Hematopoietic multipotent progenitor cell treated with erythropoietin and hydrocortisone succinate and interleukin-3 and kit ligand, for 17 days (in vitro differentiated cells): ENCODE results near the gene PCSK5.
"Not testable (repeated sequence)": the region's sequence is repeated elsewhere in the genome, so short reads cannot be mapped to it uniquely, and the experiment has no call there.

ENCODE experiments used
- DNase-seq: peaks from one replicate; pipeline ENCODE4 v3.0.0-alpha.2; 2015; ENCODE audit warnings: low spot score

Gene PCSK5

DNA sequence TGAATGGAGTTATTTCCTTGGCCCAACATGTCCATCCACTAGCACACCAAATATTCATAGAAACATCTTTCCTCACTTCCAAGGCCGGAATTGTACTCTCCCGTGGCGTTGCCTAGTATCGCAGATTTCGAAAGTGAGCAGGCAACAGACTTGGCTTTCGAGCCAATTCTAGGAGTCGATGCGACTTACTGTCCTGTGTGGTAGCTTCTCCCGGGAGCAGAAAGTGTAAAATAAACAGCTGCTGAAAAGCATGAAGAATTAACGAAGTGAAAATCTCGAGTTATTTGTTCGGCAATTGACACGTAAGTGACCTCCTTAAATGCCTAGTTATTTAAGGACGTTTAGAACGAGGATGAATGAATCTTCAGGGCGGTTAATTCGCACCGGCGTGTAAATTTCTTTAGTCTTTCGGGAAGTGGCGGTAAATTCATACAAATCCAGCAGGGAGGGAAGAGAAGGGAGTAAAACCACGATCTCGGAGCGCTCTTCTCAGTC is 449 bp upstream of the PCSK5 start:
- no peak for DNase-seq

DNA sequence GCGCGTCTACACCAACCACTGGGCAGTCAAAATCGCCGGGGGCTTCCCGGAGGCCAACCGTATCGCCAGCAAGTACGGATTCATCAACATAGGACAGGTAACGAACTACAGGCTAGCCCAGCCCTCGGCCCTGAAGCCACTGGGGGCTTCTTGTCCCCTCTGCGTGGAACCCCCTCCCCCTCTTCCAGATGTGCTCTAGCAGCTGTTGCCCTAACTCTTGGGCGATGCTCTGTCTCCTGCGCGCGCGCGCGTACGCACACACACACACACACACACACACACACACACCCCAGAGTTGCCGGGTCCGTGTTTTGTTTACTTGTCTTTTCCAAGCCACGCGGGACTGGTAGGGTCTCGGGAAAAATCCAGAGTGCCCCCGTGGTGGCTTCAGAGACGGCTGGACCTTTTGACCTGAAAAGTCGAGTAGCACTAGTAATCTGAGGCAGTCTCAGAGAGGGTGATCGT is 836 bp downstream of the PCSK5 start:
- no peak for DNase-seq

DNA sequence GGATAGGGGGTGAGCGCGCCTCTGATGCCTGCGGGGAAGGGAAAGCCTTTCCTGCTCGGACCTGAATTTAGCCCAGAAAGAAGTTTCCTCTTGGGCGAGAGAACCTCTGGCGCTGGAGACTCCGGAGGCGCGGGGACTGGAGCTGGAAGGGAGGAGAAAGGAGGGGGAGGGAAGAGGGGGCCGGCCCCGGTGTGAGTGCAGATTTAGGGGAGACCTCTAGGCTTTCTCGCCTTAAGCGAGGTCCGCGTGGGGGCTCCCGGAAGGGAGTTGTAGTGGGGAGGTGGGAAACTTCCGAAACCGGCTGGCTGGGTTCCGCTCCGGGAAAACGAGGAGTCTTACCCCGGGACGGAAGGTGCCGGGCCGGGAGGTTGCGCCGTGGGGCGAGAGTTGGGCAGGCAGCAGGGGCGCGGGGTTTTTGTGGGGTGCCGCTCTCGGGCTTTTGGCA is 1.3 kb downstream of the PCSK5 start:
- DNase-seq: no peak

DNA sequence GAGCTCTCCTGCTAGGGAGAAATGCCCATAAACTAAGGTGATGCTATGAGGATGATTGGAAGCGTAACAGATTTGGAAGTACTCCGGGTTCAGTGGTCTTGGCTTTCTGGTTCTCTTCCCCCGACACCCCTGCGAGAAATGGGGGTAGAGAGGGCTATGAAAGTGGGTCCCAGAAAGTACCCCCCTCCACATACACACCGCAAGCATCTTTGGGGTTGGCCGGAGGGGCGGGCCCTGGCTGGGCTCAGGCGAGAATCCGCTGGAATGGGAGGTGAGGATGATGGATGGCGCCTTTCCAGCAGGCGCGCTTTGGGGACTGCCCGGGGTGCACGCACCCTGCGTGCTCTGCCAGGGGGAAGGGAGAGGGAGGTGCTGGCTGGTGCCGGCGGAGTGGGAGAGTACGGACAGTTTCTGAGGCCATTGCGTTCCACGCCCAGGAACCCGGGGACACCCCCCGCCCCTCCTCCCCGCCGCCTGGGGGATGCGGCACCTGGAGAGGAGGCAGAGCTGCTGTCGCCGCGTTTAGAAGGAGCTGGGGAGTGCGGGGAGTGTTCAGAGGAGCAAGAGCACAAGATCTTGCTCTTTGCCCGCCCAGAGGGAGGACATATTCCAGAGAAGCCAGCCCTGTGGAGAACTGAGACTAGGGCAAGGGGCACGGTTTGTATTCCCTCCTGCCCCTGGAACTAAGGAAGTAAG is 1.9 kb downstream of the PCSK5 start:
- DNase-seq: no peak

DNA sequence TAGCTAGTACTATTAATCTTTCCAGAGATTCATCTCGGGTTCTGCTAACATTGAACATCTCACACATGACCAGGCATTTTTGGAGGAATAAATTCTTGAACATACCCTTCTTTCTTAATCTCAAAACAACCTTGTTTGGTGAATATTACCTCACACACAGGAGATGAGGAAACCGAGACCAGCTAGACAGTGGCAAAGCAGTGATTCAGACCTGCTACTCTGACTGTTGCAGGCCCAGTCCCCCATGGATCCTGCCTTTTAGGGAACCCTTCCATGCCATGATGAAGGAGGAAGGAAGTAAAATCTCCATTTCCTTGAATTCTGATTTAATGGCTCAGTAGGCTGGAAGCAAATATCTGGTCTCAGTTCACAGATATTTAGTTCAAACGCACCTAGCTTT is 2.6 kb downstream of the PCSK5 start:
- DNase-seq: no peak

DNA sequence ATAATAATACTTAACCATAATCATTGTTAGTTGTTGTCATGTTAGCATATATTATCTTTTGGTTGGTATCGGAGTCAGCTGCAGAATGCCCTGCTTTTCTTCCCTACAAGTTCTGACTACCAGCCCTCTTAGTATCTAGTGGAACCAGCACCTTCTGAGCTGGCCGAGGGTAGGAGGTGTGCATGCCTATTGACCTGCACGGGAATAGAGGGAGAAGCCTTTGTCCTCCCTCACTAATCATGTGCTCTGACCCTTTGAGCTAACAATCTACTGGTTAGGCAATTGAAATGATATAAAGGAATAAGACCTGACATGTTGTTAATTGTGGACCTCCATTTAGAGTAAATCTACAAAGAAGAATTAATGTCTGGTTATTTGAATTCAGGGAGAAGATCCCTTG is 4.1 kb downstream of the PCSK5 start:
- DNase-seq: no peak

DNA sequence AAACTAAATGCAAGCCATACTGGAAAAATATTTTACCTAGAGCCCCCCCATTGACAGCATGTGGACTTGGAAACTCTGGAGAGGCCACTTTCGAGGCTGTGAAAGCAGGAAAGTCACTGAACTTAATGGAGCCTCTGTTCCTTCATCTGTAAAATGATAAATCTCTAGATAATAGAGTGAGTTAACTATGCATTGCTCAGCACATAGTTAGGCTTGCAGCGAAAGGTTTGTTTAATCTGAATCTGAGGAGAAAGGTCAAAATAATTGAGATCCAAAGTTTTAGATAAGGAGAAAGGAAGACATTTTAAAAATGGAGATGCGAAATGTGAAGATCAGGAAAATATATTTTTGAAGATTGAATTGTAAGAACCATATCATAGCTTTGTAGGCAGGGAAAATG is 4.6 kb downstream of the PCSK5 start:
- no peak for DNase-seq

DNA sequence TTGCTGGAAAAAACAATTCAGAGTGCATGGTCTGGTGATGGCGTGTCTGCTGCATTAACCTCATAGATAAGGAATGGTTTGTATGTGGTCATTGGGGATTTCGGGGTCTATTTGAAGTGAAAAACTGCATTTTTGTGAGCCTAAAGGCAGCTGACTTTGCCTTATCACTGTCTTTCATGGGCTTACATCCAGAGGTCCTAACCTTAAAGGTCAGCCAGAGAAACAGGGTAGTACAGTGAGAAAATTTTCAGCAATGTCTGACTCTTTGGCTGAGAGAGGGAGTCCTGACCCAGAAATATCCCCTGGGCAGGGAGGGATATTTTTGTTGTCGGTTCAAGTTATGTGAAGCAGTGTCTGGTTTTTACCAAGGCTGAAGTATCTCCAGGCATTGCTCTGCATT is 5.7 kb downstream of the PCSK5 start:
- no peak for DNase-seq

DNA sequence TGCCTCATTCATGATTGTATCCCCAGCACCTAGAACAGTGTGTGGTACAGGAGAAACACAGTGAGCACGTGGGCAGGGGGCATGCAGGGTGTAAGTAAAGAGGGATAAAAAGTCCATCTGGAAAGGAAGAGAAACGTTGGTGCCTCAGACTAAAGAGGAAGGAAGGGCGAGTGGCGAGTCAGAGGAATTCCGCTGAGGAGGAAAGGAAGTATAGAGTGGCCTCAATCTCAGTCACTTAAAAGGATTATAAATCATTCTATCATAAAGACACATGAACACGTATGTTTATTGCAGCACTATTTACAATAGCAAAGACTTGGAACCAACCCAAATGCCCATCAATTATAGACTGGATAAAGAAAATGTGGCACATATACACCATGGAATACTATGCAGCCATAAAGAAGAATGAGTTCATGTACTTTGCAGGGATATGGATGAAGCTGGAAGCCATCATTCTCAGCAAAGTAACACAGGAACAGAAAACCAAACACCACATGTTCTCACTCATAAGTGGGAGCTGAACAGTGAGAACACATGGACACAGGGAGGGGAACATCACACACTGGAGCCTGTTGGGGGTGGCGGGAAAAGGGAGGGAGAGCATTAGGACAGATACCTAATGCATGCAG is 10.5 kb downstream of the PCSK5 start:
- DNase-seq: not testable (repeated sequence)

DNA sequence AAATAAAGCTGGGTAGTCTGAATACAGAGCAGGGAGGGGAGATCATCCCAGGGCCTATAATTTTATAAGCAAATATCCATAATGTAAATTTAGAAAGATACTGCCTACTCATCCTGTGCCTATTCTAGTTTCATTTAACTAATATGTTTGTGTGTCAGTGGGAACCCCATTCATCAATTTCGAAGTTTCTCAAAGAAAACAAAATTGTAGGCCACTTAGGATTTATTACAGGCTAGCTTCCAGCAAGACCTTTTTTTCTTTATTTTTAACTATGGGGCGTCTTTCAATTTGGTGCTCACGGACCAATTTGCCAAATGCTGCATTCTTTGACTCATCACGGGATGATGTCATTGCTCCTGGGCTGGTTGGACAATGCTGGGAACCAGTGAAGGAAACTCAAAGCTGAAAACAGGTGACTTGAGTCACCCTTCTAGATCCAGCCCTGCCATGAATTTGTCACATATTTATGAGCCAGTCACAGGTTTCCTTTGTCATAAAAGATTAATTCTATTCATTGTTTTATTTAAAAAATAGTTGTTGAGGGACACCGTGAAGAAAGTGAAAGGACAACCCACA is 13.4 kb downstream of the PCSK5 start:
- DNase-seq: no peak

DNA sequence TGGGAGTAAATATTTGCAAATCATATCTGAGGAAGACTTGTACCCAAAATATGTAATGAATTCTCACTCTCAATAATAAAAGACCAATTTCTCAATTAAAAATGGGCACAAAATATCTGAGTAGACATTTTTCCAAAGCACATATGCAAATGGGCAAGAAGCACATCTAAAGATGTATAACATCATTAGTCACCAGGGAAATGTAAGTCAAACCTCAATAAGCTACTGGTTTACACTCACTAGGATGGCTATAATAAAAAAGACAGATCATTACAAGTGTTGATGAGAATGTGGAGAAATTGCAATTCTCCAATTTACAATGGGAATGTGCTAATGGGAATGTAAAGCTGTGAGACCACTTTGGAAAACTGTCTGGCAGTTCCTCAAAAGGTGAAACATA is 13.9 kb downstream of the PCSK5 start:
- DNase-seq: no peak

DNA sequence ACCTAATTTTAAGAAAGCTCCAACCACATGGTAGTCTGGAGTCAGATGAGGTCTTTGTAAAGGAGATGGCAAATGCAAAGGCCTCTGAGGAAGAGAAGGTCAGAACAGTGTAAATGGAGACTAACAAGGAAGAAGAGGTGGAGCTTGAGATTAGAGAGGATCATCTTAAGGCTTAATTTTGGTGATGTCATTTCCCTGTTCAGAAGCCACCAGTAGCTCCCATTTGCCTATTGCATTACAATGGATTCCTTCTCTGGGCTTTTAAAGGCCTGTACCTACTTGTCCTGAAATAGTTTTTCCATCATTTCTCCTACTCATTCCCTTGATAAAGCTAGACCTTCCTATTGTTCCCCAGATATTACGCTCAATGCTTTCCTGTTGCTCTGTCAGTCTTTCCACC is 16.1 kb downstream of the PCSK5 start:
- DNase-seq: no peak

DNA sequence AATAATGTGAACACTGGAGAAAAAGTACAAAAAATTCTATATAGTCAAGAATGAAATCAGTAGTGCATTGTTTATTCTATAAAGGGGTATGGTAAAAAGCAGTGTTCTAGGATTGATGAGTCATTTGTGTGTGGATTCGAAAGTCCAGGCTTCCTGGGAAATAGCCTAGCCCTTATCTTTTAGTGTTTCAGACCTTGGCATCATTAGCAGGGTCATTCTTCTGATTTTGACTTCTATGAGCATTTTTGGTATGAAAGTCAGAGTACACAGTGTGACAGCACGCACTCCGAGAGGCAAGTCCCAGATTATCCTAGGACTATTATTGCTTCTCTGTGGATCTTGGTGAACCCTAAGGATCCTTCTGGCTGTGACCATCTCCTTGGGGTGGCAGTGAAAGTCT is 16.9 kb downstream of the PCSK5 start:
- DNase-seq: no peak

DNA sequence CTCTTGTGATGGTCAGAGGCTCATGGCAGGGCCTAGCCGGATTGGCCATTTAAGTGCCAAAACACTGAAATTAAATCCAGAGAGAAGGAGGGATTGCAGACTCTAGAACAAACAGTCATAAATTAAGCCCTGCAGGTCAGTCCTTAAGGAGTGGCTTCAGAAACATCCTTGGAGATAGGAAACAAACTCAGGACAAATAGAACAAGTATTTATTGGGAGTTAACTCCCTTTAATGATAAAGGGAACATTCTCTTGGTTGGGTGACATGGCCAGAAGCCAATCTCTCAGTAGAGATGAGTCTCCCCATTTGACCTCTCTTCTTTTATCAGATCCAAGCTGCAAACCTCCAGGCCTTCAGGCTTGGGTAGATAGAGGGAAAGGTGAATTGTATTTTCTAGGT is 17.4 kb downstream of the PCSK5 start:
- no peak for DNase-seq

DNA sequence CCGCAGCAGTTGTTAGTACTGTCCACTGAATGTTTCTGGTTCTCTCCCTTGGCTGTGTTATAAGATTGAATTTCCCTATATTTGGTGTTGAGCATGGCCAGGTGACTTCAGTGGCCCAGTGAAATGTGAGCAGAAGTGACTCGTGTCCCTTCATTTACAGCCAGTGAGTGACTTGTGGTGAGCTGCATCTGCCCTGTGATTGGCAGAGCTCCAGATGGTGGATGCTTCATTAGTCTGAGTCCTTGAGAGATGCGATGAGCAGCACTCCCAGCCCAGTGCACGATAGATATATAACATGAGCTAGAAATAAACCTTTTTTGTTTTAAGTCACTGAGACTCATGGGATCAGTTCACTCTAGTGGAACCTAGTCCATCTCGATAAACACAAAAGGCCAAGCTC is 19.3 kb downstream of the PCSK5 start:
- no peak for DNase-seq

DNA sequence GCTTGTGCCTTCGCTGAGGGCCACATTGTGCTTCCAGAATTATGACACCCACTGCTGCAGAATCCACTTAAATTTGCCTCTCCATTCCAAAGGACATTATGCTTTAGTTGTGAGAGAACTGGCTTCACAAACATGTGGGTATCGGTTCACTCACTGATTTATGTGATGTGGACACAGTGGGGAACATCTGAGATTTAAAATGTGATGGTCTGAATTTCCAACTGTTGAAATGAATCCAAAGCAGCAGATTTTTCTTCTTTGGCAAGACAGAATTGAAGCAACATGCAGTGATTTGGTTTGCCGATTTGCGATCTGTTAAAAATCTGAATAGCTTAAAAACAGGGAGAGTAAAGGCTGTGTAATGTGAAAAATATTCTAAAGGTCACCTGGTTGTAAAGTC is 20.3 kb downstream of the PCSK5 start:
- DNase-seq: no peak

DNA sequence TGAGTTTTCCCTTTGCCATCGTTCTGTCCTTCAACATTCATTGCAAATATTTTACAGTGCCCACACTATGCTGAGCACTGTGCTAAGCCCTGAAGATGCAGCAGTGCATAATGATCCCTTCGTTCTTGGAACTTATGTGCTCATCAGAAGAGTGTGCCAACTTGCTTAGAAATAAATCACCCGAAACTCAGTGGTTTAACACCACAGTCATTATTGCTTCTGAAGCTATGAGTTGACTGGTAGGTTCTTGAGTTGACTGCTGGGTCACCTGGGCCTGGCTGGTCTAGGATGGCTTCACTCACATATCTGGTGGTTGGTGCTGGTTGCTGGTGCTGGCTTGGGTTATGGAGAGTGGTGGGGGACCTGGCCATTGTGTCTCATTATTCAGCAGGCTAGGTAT is 20.9 kb downstream of the PCSK5 start:
- no peak for DNase-seq

DNA sequence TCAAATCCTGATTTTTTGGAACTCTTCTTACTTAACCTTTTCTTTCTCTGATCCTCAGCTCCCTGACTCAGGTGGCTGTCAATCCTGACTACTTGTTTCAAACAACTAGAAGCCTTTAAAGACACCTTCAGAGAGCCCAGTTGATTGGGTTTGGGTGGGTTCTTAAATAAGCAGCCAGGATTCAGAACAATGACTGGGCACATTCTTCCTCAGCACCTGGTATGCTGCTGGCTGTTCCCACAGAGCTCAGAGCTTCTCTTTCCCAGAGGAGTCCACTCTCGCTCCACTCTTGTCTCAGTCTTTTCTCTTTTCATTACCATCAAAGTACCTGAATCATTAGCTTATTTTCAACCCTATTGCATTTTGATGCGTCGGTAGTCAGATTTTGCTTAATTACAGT is 22.5 kb downstream of the PCSK5 start:
- DNase-seq: no peak

DNA sequence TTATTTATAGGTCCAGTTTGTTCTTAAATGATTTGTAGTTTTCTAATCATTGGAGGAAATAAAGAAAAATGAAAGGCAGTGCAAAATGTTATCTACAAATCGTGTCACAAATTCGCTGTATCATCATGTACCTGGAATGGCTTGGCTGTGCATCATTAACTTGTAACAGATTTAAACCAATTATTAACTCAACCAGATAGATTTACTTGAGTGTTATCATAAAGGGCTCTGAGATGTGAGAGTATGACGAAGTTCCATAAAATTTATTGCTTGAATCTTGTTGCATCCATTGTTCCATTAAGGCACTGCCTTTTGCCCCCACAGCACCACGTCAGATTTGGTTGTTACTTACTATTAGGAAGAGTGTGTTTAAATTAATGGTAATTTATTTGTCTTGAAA is 23.5 kb downstream of the PCSK5 start:
- DNase-seq: no peak

DNA sequence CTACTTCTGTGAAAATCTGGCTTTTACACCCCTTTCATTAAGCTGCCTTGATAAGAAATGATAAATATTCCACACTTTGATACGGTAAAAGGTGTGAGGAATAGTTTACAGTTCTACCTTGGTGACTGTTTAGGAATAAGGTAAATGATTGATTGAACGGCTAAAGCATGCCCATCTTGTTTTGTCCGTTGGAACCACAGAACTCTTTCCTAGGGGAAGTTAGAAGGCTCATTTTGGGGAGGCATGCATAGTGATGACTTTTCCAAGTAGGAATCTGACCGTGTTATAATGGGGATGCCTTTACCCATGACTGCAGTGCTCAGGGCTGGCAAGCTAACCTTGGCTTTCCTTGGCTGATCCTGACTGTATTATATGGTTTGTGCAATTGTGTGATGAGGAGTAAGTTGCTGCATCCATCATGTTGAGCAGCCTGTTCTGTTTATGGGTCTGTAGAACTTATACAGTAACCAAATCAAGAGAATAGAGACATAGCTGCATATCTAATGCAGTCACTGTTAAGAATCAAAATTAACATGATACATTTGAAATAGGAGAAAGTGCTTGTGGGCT is 24.5 kb downstream of the PCSK5 start:
- DNase-seq: no peak

DNA sequence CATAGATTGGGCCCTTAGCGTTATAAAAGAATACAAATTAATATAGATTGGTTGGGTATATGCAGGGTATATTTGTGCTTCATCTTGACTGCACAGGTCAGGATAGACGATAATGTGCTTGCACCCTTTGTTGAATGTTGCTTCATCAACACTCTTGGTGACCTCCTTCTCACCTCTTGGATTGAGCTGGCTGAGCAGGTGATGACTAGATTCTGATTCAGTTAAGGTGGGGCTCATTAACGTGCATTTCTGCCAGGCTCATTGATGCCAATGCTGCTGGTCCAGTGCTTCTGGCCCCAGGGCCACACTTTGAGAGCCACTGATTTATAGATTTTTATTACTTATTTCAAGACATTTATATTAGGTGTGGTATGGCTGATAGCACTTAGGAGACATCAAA is 27.7 kb downstream of the PCSK5 start:
- no peak for DNase-seq

DNA sequence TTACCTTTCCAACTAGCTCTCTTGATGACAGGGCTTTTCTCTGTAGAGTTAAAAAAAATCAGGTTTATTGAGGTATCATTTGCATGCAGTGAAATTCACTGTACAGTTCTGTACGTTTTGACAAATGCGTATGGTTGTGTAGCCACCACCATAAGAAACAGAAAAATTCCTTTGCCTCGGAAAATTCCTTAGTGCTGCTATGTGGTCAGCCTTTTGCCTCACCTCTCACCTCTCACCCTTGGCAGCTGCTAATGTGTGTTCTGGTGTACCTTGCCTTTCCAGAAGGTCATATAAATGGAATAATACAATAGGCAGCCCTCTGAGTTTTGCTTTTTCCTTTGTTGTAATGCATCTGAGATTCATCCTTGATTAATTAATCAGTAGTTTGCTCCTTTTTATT is 28.4 kb downstream of the PCSK5 start:
- DNase-seq: no peak
